ENCODE data around the gene HPS3. TPM values are rescaled to one million over a fixed set of nuclear protein-coding genes. Genes with fewer than 3 reads are reported as not detected.
"Not testable (repeated sequence)": the region's sequence is repeated elsewhere in the genome, so short reads cannot be mapped to it uniquely, and the experiment has no call there.

HPS3 gene
- total and polyA plus RNA-seq, 2 donors from 2014 or later: 16.9 to 29.4 TPM

DNA sequence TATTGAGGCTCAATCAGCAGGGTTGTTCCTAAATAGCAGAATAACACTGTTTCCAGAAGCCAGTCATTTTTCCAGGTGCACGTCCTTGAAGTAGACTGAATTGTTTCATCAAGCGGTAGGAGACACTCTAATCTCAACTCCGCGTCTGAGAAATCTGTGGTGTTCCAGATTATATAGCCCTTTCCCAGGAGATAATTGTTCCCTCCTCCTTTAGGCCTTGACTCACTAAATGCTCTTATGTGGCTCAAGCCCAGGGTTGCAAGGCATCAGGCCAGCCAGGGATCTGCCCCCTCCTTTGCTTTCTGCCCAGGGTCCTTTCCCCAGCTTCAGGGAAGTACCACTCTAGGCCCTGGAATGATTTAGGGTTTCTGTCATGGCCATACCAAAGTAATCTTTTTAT lies 37.5 kb upstream of the HPS3 start:
- H3K9ac ChIP-seq (ENCODE audit: low read length in 3 of 3): no peak overlapping the region
- H3K27me3 ChIP-seq (ENCODE audit: control insufficient read depth, insufficient read depth, low read length): no peaks in the 10 kb centered on the region
- no peaks in the 10 kb centered on the region for H3K4me1 ChIP-seq (ENCODE audit: control insufficient read depth in 2 of 3, insufficient read depth in 2 of 3, low read depth in 1 of 3, low read length in 3 of 3)
- no peaks in the 10 kb centered on the region for H3K9me3 ChIP-seq (ENCODE audit: control insufficient read depth in 2 of 3, insufficient read depth in 1 of 3, low read length in 3 of 3)
- no peak for FAIRE-seq
- H3K36me3 ChIP-seq (ENCODE audit: control insufficient read depth in 2 of 3, insufficient read depth in 3 of 3, low read length in 3 of 3): no peaks in the 10 kb centered on the region
- intact Hi-C loops (cut with DNase I): no loop called here
- DNase-seq: no peak
- no peak overlapping the region for H3K27ac ChIP-seq (ENCODE audit: low read depth in 2 of 2, low read length in 2 of 2)
- H3K4me3 ChIP-seq (ENCODE audit: low read length in 3 of 3): no peak overlapping the region
- no peak for TF ChIP-seq CTCF (IDR thresholded peaks at IDR 0.05; ENCODE audit: borderline replicate concordance, extremely low read depth, insufficient read depth)

GRCh38 chr3:149095487-149095886 lies 34.0 kb upstream of the HPS3 start:
- Histone ChIP-seq H3K36me3 (ENCODE audit: control insufficient read depth in 2 of 3, insufficient read depth in 3 of 3, low read length in 3 of 3) (no peaks in the 10 kb centered on the region), H3K27ac (ENCODE audit: low read depth in 2 of 2, low read length in 2 of 2) (no peak overlapping the region), H3K9ac (ENCODE audit: low read length in 3 of 3) (no peak overlapping the region), H3K4me3 (ENCODE audit: low read length in 3 of 3) (no peak overlapping the region), H3K9me3 (ENCODE audit: control insufficient read depth in 2 of 3, insufficient read depth in 1 of 3, low read length in 3 of 3) (no peaks in the 10 kb centered on the region), H3K4me1 (ENCODE audit: control insufficient read depth in 2 of 3, insufficient read depth in 2 of 3, low read depth in 1 of 3, low read length in 3 of 3) (no peaks in the 10 kb centered on the region), H3K27me3 (ENCODE audit: control insufficient read depth, insufficient read depth, low read length) (no peaks in the 10 kb centered on the region)
- no peak for FAIRE-seq
- no peak for DNase-seq
- TF ChIP-seq CTCF (IDR thresholded peaks at IDR 0.05; ENCODE audit: borderline replicate concordance, extremely low read depth, insufficient read depth): no peak
- intact Hi-C loops (cut with DNase I): no loop called here

GRCh38 chr3:149097987-149098386 lies 31.5 kb upstream of the HPS3 start:
- H3K9ac ChIP-seq (ENCODE audit: low read length in 3 of 3); intact Hi-C loops (cut with DNase I); DNase-seq; H3K4me3 ChIP-seq (ENCODE audit: low read length in 3 of 3); H3K9me3 ChIP-seq (ENCODE audit: control insufficient read depth in 2 of 3, insufficient read depth in 1 of 3, low read length in 3 of 3); H3K27me3 ChIP-seq (ENCODE audit: control insufficient read depth, insufficient read depth, low read length); H3K36me3 ChIP-seq (ENCODE audit: control insufficient read depth in 2 of 3, insufficient read depth in 3 of 3, low read length in 3 of 3); H3K27ac ChIP-seq (ENCODE audit: low read depth in 2 of 2, low read length in 2 of 2); H3K4me1 ChIP-seq (ENCODE audit: control insufficient read depth in 2 of 3, insufficient read depth in 2 of 3, low read depth in 1 of 3, low read length in 3 of 3); FAIRE-seq: not testable (repeated sequence)

GRCh38 chr3:149101154-149101553 lies 28.3 kb upstream of the HPS3 start:
- H3K36me3 ChIP-seq (ENCODE audit: control insufficient read depth in 2 of 3, insufficient read depth in 3 of 3, low read length in 3 of 3): no peaks in the 10 kb centered on the region
- intact Hi-C loops (cut with DNase I): no loop called here
- H3K4me3 ChIP-seq (ENCODE audit: low read length in 3 of 3): no peak overlapping the region
- TF ChIP-seq CTCF (IDR thresholded peaks at IDR 0.05; ENCODE audit: borderline replicate concordance, extremely low read depth, insufficient read depth): no peak
- no peak overlapping the region for H3K9ac ChIP-seq (ENCODE audit: low read length in 3 of 3)
- FAIRE-seq: no peak
- no peak for DNase-seq
- peaks cover 0 to 3% (median 0%) of the 10 kb centered on the region in 3 donors for H3K9me3 ChIP-seq (ENCODE audit: control insufficient read depth in 2 of 3, insufficient read depth in 1 of 3, low read length in 3 of 3)
- no peak overlapping the region for H3K27ac ChIP-seq (ENCODE audit: low read depth in 2 of 2, low read length in 2 of 2)
- H3K4me1 ChIP-seq (ENCODE audit: control insufficient read depth in 2 of 3, insufficient read depth in 2 of 3, low read depth in 1 of 3, low read length in 3 of 3): no peaks in the 10 kb centered on the region
- H3K27me3 ChIP-seq (ENCODE audit: control insufficient read depth, insufficient read depth, low read length): no peaks in the 10 kb centered on the region

Measured in kidney (tissue), 14 donors.